Activated CD8-positive, alpha-beta T cell treated with anti-CD3 and anti-CD28 coated beads, Interleukin-2, amount 10 ng/mL, durations not matched to agents 7 days and 5 days (primary cell): ENCODE results near the gene SNCG. TPM values are rescaled to one million over a fixed set of nuclear protein-coding genes. Genes with fewer than 3 reads are reported as not detected.

Source experiments
- ATAC-seq: fragments of 150-1000 bp; cut with Tn5 transposase; one replicate; pipeline ENCODE4 v1.10.0; 2021; ENCODE audit warnings: moderate library complexity
- CTCF ChIA-PET: fragments of 350-600 bp; sonication (Branson Sonifier 250); formaldehyde crosslinking; loops from one replicate; lab custom pipeline; 2021; ENCODE audit warnings: antibody characterized with exemption; lab: Charles Lee
- POLR2A ChIA-PET: fragments of 350-600 bp; sonication (Branson Sonifier 250); formaldehyde crosslinking; loops from one replicate; lab custom pipeline; 2021; ENCODE audit warnings: antibody characterized with exemption; lab: Charles Lee
- DNase-seq: peaks from one replicate; pipeline ENCODE4 v3.0.0-alpha.2; 2020
- H3K27ac Mint-ChIP-seq: one replicate; pipeline ENCODE4 v1.8.0; 2021; ENCODE audit warnings: mild to moderate bottlenecking, mixed read lengths
- H3K27me3 Mint-ChIP-seq: one replicate; pipeline ENCODE4 v1.8.0; 2021; ENCODE audit warnings: low read depth, mixed read lengths
- H3K36me3 Mint-ChIP-seq: one replicate; pipeline ENCODE4 v1.8.0; 2021; ENCODE audit warnings: low read depth, mixed read lengths
- H3K4me1 Mint-ChIP-seq: one replicate; pipeline ENCODE4 v1.8.0; 2021; ENCODE audit warnings: low read depth, mixed read lengths
- H3K4me3 Mint-ChIP-seq: one replicate; pipeline ENCODE4 v1.8.0; 2021; ENCODE audit warnings: mild to moderate bottlenecking, mixed read lengths
- H3K9me3 Mint-ChIP-seq: one replicate; pipeline ENCODE4 v1.8.0; 2022; ENCODE audit warnings: mixed read lengths; ENCODE audit not compliant: insufficient read depth
- total RNA-seq, 2 experiments: library from RNA; stranded (reverse); gene quantifications; one replicate each; pipeline ENCODE4 v1.2.3, GENCODE V29; 2021

Gene SNCG
- total RNA-seq, 2 experiments from 2014 or later, result not detected

- no peak overlapping the region for H3K4me3 Mint-ChIP-seq
- CTCF ChIA-PET, result no interaction called here
These were observed 5.9 kb downstream of the SNCG start for GRCh38 chr10:86964061-86964846.

GRCh38 chr10:86964847-86965190 lies 6.4 kb downstream of the SNCG start:
- DNase-seq (no peak), ATAC-seq (no peak)
- no peaks in the 10 kb centered on the region for H3K36me3 Mint-ChIP-seq
- peaks cover 10% of the 10 kb centered on the region for H3K27me3 Mint-ChIP-seq
- H3K9me3 Mint-ChIP-seq, result no peaks in the 10 kb centered on the region
- no peak overlapping the region for H3K4me3 Mint-ChIP-seq
- no peak overlapping the region for H3K27ac Mint-ChIP-seq
- ChIA-PET CTCF (no interaction called here), POLR2A (no interaction called here)
- H3K4me1 Mint-ChIP-seq, result peaks cover 11% of the 10 kb centered on the region

More at GRCh38 chr10:86964061-86964846, 5.9 kb downstream of the SNCG start:
- POLR2A ChIA-PET, result no interaction called here
- Mint-ChIP-seq H3K9me3 (no peaks in the 10 kb centered on the region), H3K27me3 (peaks cover 9% of the 10 kb centered on the region), H3K4me1 (peaks cover 11% of the 10 kb centered on the region), H3K27ac (no peak overlapping the region), H3K36me3 (no peaks in the 10 kb centered on the region)
- no peak for DNase-seq
- ATAC-seq, result no peak

- Mint-ChIP-seq H3K9me3 (no peaks in the 10 kb centered on the region), H3K4me3 (no peak overlapping the region), H3K4me1 (peaks cover 18% of the 10 kb centered on the region), H3K36me3 (no peaks in the 10 kb centered on the region), H3K27me3 (peaks cover 14% of the 10 kb centered on the region), H3K27ac (no peak overlapping the region)
- no peak for DNase-seq
- CTCF ChIA-PET, result interaction anchor here (0.7 to 3.5 kb wide), 8 partner anchors 9 to 127 kb away, joined by 3 to 13 read pairs (median 6); partner anchors contain the start of gene MMRN2
- ATAC-seq, result no peak
- POLR2A ChIA-PET, result interaction anchor here (1.1 kb wide), 1 partner anchor 27 kb away, joined by 3 read pairs; no protein-coding TSS in a partner anchor
These were observed 7.7 kb downstream of the SNCG start for GRCh38 chr10:86965986-86966654.

- ChIA-PET CTCF (interaction anchor here (1.1 to 3.5 kb wide), 4 partner anchors 14 to 66 kb away, joined by 3 to 11 read pairs (median 6); no protein-coding TSS in a partner anchor), POLR2A (no interaction called here)
- DNase-seq, result no peak
- no peaks in the 10 kb centered on the region for H3K36me3 Mint-ChIP-seq
- no peak for ATAC-seq
- H3K27ac Mint-ChIP-seq, result no peak overlapping the region
- H3K27me3 Mint-ChIP-seq, result peaks cover 20% of the 10 kb centered on the region
- no peaks in the 10 kb centered on the region for H3K9me3 Mint-ChIP-seq
- no peak overlapping the region for H3K4me3 Mint-ChIP-seq
- H3K4me1 Mint-ChIP-seq, result peaks cover 23% of the 10 kb centered on the region
These were observed 9.1 kb downstream of the SNCG start for GRCh38 chr10:86967481-86967941.

GRCh38 chr10:86968271-86968993 lies 10.0 kb downstream of the SNCG start, which contains the start of gene ADIRF:
Gene ADIRF (plus strand): TSS chr10:86968482. CDS start chr10:86968545, 63 bp downstream.
- CTCF ChIA-PET, result interaction anchor here (1.1 to 3.5 kb wide), 3 partner anchors 15 to 31 kb away, joined by 3 to 11 read pairs (median 4); no protein-coding TSS in a partner anchor
- Mint-ChIP-seq H3K9me3 (no peaks in the 10 kb centered on the region), H3K4me3 (no peak within 1 kb of the TSS), H3K36me3 (no peaks in the 10 kb centered on the region), H3K27ac (no peak within 1 kb of the TSS), H3K27me3 (peaks cover 28% of the 10 kb centered on the region), H3K4me1 (peaks cover 23% of the 10 kb centered on the region)
- no peak for DNase-seq
- ATAC-seq, result no peak
- POLR2A ChIA-PET, result no interaction called here

- ChIA-PET CTCF (interaction anchor here (1.7 kb wide), 1 partner anchor 31 kb away, joined by 4 read pairs; no protein-coding TSS in a partner anchor), POLR2A (no interaction called here)
- H3K27ac Mint-ChIP-seq, result no peak overlapping the region
- ATAC-seq (no peak), DNase-seq (no peak)
- H3K27me3 Mint-ChIP-seq, result peaks cover 29% of the 10 kb centered on the region
- no peaks in the 10 kb centered on the region for H3K9me3 Mint-ChIP-seq
- H3K4me1 Mint-ChIP-seq, result peaks cover 23% of the 10 kb centered on the region
- H3K36me3 Mint-ChIP-seq, result no peaks in the 10 kb centered on the region
- H3K4me3 Mint-ChIP-seq, result no peak overlapping the region
These were observed 10.6 kb downstream of the SNCG start for GRCh38 chr10:86968994-86969355.

- Mint-ChIP-seq H3K27ac (no peak overlapping the region), H3K9me3 (no peaks in the 10 kb centered on the region), H3K27me3 (peaks cover 33% of the 10 kb centered on the region), H3K4me3 (no peak overlapping the region), H3K4me1 (peaks cover 23% of the 10 kb centered on the region), H3K36me3 (no peaks in the 10 kb centered on the region)
- ATAC-seq (no peak), DNase-seq (no peak)
- CTCF ChIA-PET, result interaction anchor here (0.7 to 1.7 kb wide), 3 partner anchors 29 to 32 kb away, joined by 3 to 4 read pairs (median 3); no protein-coding TSS in a partner anchor
- POLR2A ChIA-PET, result interaction anchor here (0.6 kb wide), 1 partner anchor 212 kb away, joined by 3 read pairs; no protein-coding TSS in a partner anchor
These were observed 11.1 kb downstream of the SNCG start for GRCh38 chr10:86969421-86970041.

GRCh38 chr10:86970162-86970981 lies 12.0 kb downstream of the SNCG start:
- no peaks in the 10 kb centered on the region for H3K9me3 Mint-ChIP-seq
- DNase-seq, result no peak
- H3K36me3 Mint-ChIP-seq, result no peaks in the 10 kb centered on the region
- H3K4me1 Mint-ChIP-seq, result peaks cover 23% of the 10 kb centered on the region
- POLR2A ChIA-PET, result interaction anchor here (0.6 kb wide), 1 partner anchor 510 kb away, joined by 3 read pairs; no protein-coding TSS in a partner anchor
- peak overlapping the region; percentile 66 for H3K4me3 Mint-ChIP-seq
- no peak for ATAC-seq
- peaks cover 33% of the 10 kb centered on the region for H3K27me3 Mint-ChIP-seq
- CTCF ChIA-PET, result interaction anchor here (0.7 to 1.7 kb wide), 4 partner anchors 30 to 33 kb away, joined by 3 to 4 read pairs (median 3); no protein-coding TSS in a partner anchor
- peak overlapping the region; percentile 75 for H3K27ac Mint-ChIP-seq

- CTCF ChIA-PET, result interaction anchor here (0.7 kb wide), 1 partner anchor 32 kb away, joined by 3 read pairs; no protein-coding TSS in a partner anchor
- POLR2A ChIA-PET, result interaction anchor here (0.6 kb wide), 1 partner anchor 511 kb away, joined by 3 read pairs; no protein-coding TSS in a partner anchor
- Mint-ChIP-seq H3K27me3 (peaks cover 33% of the 10 kb centered on the region), H3K9me3 (no peaks in the 10 kb centered on the region), H3K36me3 (no peaks in the 10 kb centered on the region), H3K4me3 (peak overlapping the region; percentile 66), H3K27ac (peak overlapping the region; percentile 75), H3K4me1 (peaks cover 22% of the 10 kb centered on the region)
- ATAC-seq (no peak), DNase-seq (no peak)
These were observed 12.5 kb downstream of the SNCG start for GRCh38 chr10:86970982-86971231.

GRCh38 chr10:86971232-86971991 lies 13.0 kb downstream of the SNCG start:
- Mint-ChIP-seq H3K27ac (peak overlapping the region; percentile 63), H3K4me1 (peaks cover 16% of the 10 kb centered on the region), H3K27me3 (peaks cover 33% of the 10 kb centered on the region), H3K36me3 (no peaks in the 10 kb centered on the region), H3K9me3 (no peaks in the 10 kb centered on the region), H3K4me3 (peak overlapping the region; percentile 67)
- ATAC-seq (peak; percentile 95), DNase-seq (peak; percentile 83)
- ChIA-PET POLR2A (interaction anchor here (0.6 kb wide), 1 partner anchor 511 kb away, joined by 3 read pairs; no protein-coding TSS in a partner anchor), CTCF (no interaction called here)
